Spleen (tissue), 11 donors: ENCODE results near the gene TGFB1. TPM values are rescaled to one million over a fixed set of nuclear protein-coding genes. Genes with fewer than 3 reads are reported as not detected.
A peak's percentile ranks its signal among the peaks of the same experiment; 100 is the strongest.

Source experiments
- DNase-seq: peaks from one replicate; pipeline ENCODE4 v3.0.0-alpha.2; 2020
- H3K27ac ChIP-seq, 8 donors: fragments of 200-600 bp; sonication (generic) in 7 of 8; 1 replicate in 4 of 8; 2 replicates in 4 of 8; pipeline versions ENCODE4 v1.5.0 to v1.8.0; 2016 to 2021; ENCODE audit warnings: inconsistent platforms in 4 of 8, mild to moderate bottlenecking in 4 of 8, moderate library complexity in 1 of 8
- H3K27me3 ChIP-seq, 7 donors: fragments of 200-600 bp; sonication (generic) in 6 of 7; replicated peaks in 1 of 7; 1 replicate in 4 of 7; 2 replicates in 3 of 7; pipeline versions ENCODE4 v1.5.0 to v1.8.0; 2016 to 2021; ENCODE audit warnings: inconsistent platforms in 3 of 7, mild to moderate bottlenecking in 1 of 7
- H3K36me3 ChIP-seq, 6 donors: fragments of 200-600 bp; sonication (generic) in 5 of 6; 1 replicate in 4 of 6; 2 replicates in 2 of 6; pipeline versions ENCODE4 v1.5.0 to v1.8.0; 2016 to 2021; ENCODE audit warnings: inconsistent platforms in 2 of 6
- H3K4me1 ChIP-seq, 6 donors: fragments of 200-600 bp; sonication (generic) in 5 of 6; 1 replicate in 3 of 6; 2 replicates in 3 of 6; pipeline versions ENCODE4 v1.5.0 to v1.8.0; 2016 to 2021; ENCODE audit warnings: inconsistent platforms in 3 of 6
- H3K4me3 ChIP-seq, 8 donors: fragments of 200-600 bp; sonication (generic) in 7 of 8; 1 replicate in 4 of 8; 2 replicates in 4 of 8; pipeline versions ENCODE4 v1.5.0 to v1.8.0; 2016 to 2021; ENCODE audit warnings: inconsistent platforms in 4 of 8, mild to moderate bottlenecking in 4 of 8, moderate library complexity in 2 of 8
- H3K9me3 ChIP-seq, 8 donors: fragments of 200-600 bp; sonication (generic) in 7 of 8; 1 replicate in 4 of 8; 2 replicates in 4 of 8; pipeline versions ENCODE4 v1.5.0 to v1.8.0; 2016 to 2021; ENCODE audit warnings: inconsistent platforms in 4 of 8
- POLR2A ChIP-seq, 3 donors: fragments of 450-650 bp; IDR thresholded peaks; one replicate each; pipeline ENCODE4 v1.5.1; 2017; ENCODE audit warnings: antibody characterized with exemption in 3 of 3, mild to moderate bottlenecking in 1 of 3
- POLR2AphosphoS5 ChIP-seq, 3 donors: sonication (generic); formaldehyde crosslinking; IDR thresholded peaks; one replicate each; pipeline ENCODE4 v1.5.1; 2017; ENCODE audit warnings: antibody characterized with exemption in 3 of 3
- WGBS, 5 donors: extraction: QIAGEN DNeasy Blood & Tissue Kit in 3 of 5; methylation state at CpG; one replicate each; pipeline versions ENCODE4 v1.1.5 to v1.1.7; 2013 to 2018; 5-methylcytosine and 5-hydroxymethylcytosine counted together
- intact Hi-C: fragments of 100-400 bp; cut with DNase I; formaldehyde crosslinking; loops from one replicate; pipeline ENCODE4 v1.15.0; 2023; ENCODE audit warnings: low total_unique reads
- polyA plus RNA-seq, 3 donors: library from polyadenylated mRNA; stranded (reverse); fragments of 200-250 nt; gene quantifications; one replicate each; pipeline ENCODE4 v1.2.1, GENCODE V29; 2013
- total RNA-seq, 7 donors: library from RNA; depleted of rRNA in 3 of 7; stranded (reverse); fragments of >200 nt in 3 of 7; fragmentation: NEBNext Ultra II Directional in 4 of 7; extraction: Animal tissue kit (Norgen Biotek cat#: 25700) in 4 of 7; gene quantifications; one replicate each; pipeline versions ENCODE4 v1.1.0 to v1.2.1, GENCODE V29; 2016 to 2021
- TF ChIP-seq, protein P1 (sequence below), 11 experiments: fragments of 200-600 bp in 7 of 11; fragments of 450-650 bp in 4 of 11; sonication (generic) in 4 of 11; IDR thresholded peaks in 8 of 11; conservative IDR thresholded peaks in 3 of 11; 1 replicate in 7 of 11; 2 replicates in 4 of 11; pipeline versions ENCODE4 v1.4.0 to v1.8.0; 2016 to 2021; ENCODE audit warnings: antibody characterized with exemption in 11 of 11, inconsistent platforms in 4 of 11, mild to moderate bottlenecking in 1 of 11
- donor health status: healthy with polysubstance abuse.
- donor health status: DM: no; HTN: no; CAD: no; lungs with moderate emphysema.
- donor health status: DM: no; HTN: no; CAD: no.
- donor health status: Bipolar disorder and iron deficiency.
- donor health status: healthy.
- donor health status: DM: no; HTN: no; CAD: no.
- donor health status: DM: yes; HTN: yes; CAD: no.

TGFB1 gene
- total and polyA plus RNA-seq, 10 donors = 23.0 to 147 (median 106) TPM

- peak in 1 of 3 donors; percentile 19 for TF ChIP-seq POLR2AphosphoS5 (IDR thresholded peaks at IDR 0.05)
- TF ChIP-seq, protein P1, sequence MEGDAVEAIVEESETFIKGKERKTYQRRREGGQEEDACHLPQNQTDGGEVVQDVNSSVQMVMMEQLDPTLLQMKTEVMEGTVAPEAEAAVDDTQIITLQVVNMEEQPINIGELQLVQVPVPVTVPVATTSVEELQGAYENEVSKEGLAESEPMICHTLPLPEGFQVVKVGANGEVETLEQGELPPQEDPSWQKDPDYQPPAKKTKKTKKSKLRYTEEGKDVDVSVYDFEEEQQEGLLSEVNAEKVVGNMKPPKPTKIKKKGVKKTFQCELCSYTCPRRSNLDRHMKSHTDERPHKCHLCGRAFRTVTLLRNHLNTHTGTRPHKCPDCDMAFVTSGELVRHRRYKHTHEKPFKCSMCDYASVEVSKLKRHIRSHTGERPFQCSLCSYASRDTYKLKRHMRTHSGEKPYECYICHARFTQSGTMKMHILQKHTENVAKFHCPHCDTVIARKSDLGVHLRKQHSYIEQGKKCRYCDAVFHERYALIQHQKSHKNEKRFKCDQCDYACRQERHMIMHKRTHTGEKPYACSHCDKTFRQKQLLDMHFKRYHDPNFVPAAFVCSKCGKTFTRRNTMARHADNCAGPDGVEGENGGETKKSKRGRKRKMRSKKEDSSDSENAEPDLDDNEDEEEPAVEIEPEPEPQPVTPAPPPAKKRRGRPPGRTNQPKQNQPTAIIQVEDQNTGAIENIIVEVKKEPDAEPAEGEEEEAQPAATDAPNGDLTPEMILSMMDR (IDR thresholded peaks at IDR 0.05 in 8 of 11, conservative IDR thresholded peaks at IDR 0.05 in 3 of 11) = peak in 5 of 11 experiments; percentile 6 to 61 (median 25)
- no peak for TF ChIP-seq POLR2A (IDR thresholded peaks at IDR 0.05)
- peak overlapping the region in 4 of 8 donors; percentile 96 to 99 (median 98) for H3K4me3 ChIP-seq
- peak; percentile 88 for DNase-seq
- peaks cover 0 to 1% (median 0%) of the 10 kb centered on the region in 6 donors for H3K36me3 ChIP-seq
- intact Hi-C loops = no loop called here
- H3K27ac ChIP-seq = peak overlapping the region; percentile 90 to 98 (median 95)
- H3K27me3 ChIP-seq = no peaks in the 10 kb centered on the region
- peaks cover 36 to 85% (median 66%) of the 10 kb centered on the region in 6 donors for H3K4me1 ChIP-seq
- 87 to 91% (median 91%) methylated on average over 10 to 23 of the region's 23 CpGs for WGBS, 5 donors
- H3K9me3 ChIP-seq = no peaks in the 10 kb centered on the region
These were observed 726 bp upstream of the TGFB1 start for GRCh38 chr19:41354343-41354953.

GRCh38 chr19:41352609-41353465, 885 bp downstream of the TGFB1 start:
- DNase-seq = peak; percentile 97
- WGBS, 5 donors = 0 to 2% (median 1%) methylated on average over 39 to 71 of the region's 71 CpGs
- peaks cover 0 to 14% (median 5%) of the 10 kb centered on the region in 6 donors for H3K36me3 ChIP-seq
- H3K9me3 ChIP-seq = no peaks in the 10 kb centered on the region
- H3K27me3 ChIP-seq = no peaks in the 10 kb centered on the region
- H3K4me3 ChIP-seq = peak overlapping the region; percentile 76 to 100 (median 98)
- intact Hi-C loops = no loop called here
- peaks cover 42 to 88% (median 74%) of the 10 kb centered on the region in 6 donors for H3K4me1 ChIP-seq
- TF ChIP-seq POLR2AphosphoS5 (IDR thresholded peaks at IDR 0.05) (peak; percentile 39 to 79 (median 66)), POLR2A (IDR thresholded peaks at IDR 0.05) (no peak)
- TF ChIP-seq, protein P1 (IDR thresholded peaks at IDR 0.05 in 8 of 11, conservative IDR thresholded peaks at IDR 0.05 in 3 of 11) = peak in 10 of 11 experiments; percentile 41 to 88 (median 67)
- H3K27ac ChIP-seq = peak overlapping the region; percentile 90 to 98 (median 95)

GRCh38 chr19:41352279-41352608, 1.5 kb downstream of the TGFB1 start:
- Histone ChIP-seq H3K27ac (peak overlapping the region; percentile 90 to 98 (median 95)), H3K36me3 (peaks cover 0 to 20% (median 11%) of the 10 kb centered on the region in 6 donors), H3K27me3 (no peaks in the 10 kb centered on the region), H3K4me3 (peak overlapping the region; percentile 76 to 100 (median 98)), H3K9me3 (no peaks in the 10 kb centered on the region), H3K4me1 (peaks cover 37 to 88% (median 71%) of the 10 kb centered on the region in 6 donors)
- DNase-seq = no peak
- WGBS, 5 donors = 0 to 3% (median 1%) methylated on average over 11 to 12 of the region's 12 CpGs
- TF ChIP-seq POLR2A (IDR thresholded peaks at IDR 0.05) (no peak), POLR2AphosphoS5 (IDR thresholded peaks at IDR 0.05) (no peak)
- TF ChIP-seq, protein P1 (IDR thresholded peaks at IDR 0.05 in 8 of 11, conservative IDR thresholded peaks at IDR 0.05 in 3 of 11) = no peak
- intact Hi-C loops = no loop called here
